CD4-positive, alpha-beta T cell treated with Interleukin-17A for 1 hour (primary cell): ENCODE data around the gene A3GALT2.

Experiments used
- DNase-seq: peaks from one replicate; pipeline ENCODE4 v3.0.0-alpha.2; 2020

A3GALT2 gene

DNA sequence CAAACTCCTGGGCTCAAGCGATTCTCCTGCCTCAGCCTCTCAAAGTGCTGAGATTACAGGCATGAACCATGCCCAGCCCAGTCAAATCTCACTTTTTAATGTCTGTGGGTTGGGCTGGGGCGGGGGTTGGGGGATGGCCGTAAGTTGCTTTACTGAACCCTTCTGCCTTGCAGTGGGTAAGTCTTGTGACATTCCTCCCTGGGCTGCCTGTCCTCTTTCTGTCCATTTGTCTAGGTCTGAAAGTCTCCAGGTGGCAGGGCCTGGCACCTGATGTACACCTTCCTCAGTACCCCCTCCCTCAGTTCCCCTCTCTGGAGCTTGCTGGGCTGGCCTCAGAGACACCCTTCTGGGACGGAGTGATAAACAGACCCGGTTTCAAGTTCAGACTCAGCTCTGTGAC lies 51.3 kb downstream of the A3GALT2 start:
- DNase-seq, result no peak

DNA sequence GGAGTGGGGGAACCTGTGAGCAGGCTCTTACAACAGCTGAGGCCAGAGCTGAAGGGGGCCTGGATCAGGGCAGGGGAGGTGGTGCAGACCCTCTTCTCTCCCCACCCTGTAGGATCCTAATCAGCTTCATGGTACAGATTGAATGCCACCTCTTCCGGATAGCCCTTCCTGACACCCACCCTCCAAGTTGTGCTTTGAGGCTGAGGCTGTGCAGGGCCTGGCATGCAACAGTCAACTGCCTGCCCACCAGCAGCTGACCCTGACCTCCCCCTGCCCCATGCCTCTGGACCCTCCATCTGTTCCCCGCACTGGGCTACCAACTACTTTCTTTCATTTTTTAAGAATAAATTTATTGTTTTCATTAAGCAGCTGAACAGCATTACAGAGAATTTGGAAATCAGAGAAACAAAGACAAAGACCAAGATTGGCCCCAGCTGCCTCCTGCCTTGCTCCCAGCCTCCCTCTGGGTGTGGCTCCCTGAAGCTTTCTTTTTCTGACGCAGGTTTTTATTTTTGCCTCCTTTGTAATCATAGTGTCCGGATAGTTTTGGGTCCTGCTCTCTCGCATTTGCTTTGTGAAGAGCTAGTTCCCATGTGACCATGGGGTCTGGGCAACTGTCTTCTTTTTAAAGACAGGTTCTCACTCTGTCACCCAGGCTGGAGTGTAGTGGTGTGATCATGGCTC lies 51.8 kb downstream of the A3GALT2 start:
- DNase-seq, result no peak

DNA sequence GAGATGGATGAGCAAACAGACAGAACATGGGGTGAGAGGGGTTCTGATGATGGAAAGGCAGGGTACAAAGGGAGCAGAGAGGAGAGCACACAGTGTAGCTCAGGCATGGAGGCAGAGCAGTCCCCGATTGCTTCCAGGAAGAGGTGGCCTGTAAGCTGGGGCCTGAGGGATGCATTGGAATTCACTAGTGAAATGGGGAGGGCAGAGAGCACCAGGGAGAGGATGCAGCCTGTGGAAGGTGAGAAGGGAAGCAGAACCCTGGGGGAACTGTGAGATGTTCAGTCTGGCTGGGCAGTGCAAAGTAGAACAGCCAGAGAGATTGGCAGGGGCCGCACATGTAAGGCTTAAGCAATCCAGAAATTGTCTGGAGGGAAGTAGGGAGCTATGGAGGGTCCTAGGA lies 52.4 kb downstream of the A3GALT2 start:
- DNase-seq, result no peak

DNA sequence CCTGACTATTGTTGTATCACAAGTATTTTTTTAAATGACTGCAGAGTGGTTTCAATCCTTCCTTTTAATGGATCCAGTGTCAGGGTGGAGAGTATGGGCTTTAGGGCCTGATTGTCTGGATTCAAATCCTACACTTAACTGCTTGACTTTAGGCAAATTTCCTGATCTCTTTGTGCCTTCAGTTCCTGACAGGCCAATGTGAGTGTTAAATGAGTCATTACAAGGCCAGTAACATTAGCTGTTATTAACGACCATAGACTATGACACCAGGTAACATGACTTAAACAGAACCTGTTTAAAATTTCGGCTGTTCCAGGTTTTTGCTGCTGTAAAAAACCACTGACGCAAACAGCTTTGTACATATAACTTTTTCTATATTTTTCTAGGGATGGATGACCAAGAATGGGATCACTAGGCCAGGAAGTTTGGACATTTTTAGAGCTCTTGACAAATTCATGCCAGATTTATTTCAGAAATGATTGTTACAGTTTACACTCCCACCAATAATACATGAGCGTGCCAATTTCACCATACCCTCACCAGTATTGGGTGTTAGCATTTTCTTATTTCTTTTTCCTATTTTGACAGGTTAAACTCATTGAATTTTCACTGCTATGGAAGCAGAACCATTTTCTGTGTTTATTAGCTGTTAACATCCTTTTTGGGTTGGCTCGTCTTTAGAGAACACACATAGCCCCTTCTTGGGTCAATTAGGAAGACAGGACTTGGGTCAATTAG lies 53.3 kb downstream of the A3GALT2 start:
- no peak for DNase-seq

DNA sequence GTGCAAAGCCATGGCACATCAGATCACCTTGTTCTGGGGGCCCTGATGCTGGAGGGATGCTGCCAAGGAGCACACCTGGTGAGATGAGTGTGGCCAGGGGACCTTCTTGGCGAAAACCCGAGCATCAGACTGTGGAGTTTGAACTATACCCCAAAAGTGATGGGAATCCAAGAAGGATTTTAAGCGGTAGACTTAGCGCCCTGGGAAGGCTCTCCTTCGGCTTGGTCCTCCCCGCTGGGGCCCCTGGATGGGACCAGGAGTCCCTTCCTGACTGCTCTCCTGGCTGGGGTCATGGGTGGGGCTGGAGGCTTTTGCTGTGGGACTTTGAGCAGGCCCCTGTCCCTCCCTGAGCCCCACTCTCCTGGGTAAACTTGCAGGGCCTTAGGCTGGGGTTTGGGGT lies 54.1 kb downstream of the A3GALT2 start:
- no peak for DNase-seq

DNA sequence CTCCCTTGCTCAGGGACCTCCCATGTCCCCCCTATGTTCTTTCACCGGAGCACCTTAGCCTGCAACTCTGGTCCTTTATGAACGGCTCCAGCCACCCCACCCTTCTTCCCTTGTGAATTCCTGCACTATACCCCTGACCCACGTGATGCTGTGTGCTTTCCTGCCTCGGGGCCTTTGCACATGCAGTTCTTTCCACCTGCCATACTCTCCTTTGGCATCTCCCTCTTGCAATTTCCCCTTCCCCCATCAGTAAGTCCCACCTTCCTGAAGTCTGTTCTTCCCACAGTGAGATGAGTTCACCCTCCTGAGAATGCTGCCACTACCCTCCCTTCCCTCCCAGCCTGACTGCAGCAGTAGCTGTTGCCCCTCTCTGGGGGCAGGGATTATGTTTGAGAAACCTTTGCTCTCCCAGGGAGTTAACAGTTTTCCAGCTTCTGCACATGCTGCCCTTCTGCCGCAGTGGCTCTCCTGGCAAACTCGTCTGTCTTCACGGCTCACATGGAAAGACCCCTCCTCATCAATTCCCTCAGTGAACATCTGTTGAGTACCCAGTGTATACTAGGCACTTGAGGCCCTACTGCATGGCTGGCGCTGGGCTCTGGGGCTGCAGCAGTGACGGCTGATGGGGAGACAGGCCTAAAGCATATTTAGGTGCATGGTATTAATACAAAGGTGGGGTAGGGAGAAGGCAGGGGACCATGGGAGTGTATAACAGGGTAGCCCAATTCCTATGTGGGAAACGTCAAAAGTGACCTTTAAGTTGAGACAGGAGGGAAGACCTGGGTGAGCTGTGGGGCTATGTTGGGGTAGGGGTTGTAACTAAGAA lies 54.9 kb downstream of the A3GALT2 start:
- no peak for DNase-seq

DNA sequence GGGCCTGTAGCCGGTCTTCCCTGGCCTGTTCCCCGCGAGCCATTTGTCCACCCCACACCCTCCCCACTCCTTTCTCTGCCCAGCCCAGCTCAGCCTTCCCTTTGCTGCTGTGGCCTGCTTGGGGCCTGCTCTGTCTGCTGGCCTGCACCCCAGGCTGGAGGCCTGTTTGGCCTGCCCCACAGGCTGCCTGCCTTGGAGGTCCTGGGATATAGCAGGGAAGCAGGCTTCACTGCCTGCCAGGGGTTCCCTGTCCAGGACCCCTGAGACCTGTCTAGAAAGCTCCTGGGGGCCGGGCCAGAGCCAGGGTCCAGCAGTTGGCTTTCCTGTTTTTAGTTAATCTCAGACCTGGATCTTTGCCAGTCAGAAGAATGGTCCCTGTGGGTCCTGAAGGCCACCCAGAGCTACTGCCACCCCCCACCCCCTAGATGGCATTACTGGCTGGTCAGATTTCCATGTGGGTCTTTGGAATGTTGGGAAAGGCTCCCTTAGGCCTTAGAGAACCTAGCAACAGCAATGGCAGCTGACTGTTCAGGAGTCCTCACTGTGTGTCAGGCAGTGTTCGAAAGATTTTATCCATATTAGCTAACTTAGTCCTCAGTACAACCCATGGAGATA lies 56.9 kb downstream of the A3GALT2 start:
- DNase-seq, result no peak

DNA sequence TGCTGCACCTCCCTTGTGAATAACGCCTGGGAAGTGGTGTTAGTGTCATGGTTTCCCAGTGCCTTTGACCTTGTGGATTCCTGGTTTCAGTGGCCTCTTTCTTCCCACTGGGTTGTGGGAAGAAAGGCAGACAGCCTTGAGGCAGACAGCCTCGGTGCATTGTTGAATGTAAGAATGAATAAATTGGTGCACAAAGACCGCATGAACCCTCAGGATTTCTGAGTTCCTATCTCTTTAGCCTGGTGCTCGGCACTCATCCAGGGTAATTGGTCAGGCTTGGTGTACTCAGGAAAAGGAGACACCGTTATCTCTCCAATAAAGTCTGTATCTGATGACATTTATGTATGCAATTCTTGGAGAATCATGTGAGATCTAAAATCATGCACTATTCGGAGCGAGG lies 59.6 kb downstream of the A3GALT2 start:
- no peak for DNase-seq

DNA sequence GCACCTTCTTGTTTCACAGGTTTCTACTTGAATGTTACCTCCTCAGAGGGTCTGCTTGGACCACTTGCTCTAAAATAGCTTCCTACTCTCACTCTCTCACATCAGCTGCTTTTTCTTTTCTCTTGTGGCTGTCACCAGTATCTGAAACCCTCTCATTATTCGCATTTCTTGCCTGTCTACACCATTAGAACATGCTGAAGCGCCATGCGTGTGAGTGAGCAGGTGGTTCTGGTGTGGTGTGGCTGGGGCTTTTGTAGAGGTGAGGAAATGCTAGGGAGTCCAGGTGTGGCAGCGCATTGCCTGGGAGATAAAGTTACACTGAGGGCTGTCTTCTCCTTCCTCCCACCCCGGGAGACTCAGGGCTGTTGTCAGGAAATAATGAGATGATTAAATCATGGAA lies 60.5 kb downstream of the A3GALT2 start:
- no peak for DNase-seq

DNA sequence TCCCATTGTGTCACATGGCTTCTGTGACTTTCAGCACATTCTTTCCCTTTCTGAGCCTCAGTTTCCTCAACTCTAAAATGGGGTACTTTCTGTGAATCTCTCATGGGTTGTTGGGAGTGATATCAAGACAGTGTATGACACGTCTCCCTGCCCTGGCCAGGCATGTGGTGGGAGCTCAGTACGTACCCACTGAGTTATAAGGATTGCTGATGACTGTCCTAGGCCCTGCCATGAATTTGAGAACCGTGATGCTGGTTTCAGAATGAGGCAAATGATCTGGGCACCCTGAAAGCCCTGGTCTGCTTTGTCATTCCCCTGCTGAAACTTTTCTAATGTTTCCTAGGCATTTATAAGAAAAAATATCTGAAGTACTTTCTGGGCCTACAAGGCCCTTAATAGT lies 61.0 kb downstream of the A3GALT2 start:
- DNase-seq, result no peak

DNA sequence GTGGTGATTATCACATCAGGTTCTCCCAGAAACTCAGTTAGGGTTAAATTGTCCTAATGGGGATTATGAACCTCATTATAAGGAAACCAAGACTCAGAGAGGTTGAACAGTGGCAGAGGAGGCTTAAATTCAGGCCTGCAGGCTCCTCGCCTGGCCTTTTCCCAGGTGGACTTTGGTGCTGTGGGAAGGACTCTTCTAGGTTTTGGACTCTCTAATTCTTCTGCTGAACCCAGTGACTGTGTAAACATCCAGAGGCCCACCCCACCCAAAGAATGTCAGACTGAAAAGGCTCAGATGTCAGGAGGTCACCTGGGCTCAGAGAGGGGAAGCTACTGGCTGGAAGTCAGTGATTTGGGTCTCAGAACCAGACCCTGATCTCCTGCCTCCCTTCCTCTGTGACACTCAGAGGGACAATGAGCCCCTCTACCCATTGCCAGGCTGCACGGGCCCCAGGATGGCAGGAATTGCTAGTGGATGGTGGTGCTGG lies 62.1 kb downstream of the A3GALT2 start:
- DNase-seq, result no peak

DNA sequence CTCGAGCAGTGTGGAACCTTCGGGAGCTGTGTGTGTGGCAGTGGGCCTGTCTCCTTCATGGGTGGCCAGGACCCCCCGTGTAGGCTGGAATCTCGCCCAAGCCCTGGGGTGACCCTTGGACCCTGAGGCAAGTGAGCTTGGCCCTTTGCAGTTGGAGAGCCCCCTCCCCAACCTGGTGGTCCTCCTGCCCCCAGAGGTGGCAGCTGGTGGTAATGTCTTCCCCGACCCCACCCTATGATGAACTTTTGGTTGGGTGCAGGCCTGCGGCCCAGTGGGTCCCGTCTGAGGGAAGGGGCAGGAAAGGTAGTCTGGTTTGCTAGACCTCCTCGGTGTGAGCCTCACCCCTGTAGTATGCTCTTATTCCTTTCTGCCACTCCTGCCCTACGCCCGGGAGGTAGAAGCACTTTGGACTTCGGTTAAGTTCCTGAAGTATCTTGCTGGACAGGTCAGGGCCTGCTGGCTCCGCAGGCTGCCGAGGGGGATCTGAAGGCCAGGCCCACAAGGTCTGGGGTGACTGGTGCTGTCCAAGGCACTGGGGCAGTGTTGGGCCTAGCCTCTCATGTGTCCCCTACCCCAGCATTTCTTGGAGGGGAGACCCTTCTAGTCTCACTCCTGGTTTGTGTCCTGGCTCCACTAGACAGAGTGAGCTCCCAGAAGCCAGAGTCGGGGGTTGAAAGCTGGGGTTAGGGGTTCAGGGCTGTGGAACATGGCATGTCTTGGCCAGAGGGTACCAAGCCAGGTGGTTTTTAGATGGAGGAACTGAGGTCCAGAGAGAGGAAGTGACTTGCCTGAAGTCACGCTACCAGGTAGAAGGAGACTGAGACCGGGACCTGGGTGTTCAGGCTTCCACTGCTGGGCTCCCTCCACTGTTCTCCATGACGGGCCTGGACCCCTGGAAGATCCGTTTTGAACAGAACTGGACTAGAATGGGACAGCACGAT lies 62.9 kb downstream of the A3GALT2 start:
- DNase-seq, result no peak

DNA sequence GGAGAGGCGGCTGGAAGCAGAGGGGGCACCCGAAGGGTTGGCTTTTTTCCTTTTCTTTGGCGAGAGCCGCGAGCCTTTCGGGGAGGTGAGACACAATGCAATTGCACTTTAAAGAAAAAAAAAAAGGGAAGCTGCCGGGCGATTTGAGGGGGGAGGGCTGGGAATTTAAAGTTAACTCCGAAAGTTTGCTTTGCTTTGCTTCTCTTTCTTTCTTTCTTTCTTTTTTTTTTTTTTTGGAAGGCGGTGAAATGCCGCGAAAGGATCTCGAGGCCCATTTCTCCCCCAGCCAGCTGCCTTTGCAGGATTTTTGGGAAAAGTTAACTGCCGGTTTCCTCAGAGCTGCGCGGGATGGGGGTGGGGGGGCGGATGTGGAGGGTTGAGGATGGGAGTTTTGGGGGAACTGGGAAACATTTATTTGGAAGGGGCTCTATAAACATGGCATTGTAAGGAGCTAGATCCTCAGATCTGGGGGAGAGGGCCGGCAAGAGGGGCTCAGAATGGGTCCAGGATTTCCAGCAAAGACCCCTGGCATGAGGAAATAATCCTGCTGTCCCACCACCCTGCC lies 63.6 kb downstream of the A3GALT2 start:
- DNase-seq, result no peak
